ENCODE data around the gene CASK.
"Not testable (repeated sequence)": the region's sequence is repeated elsewhere in the genome, so short reads cannot be mapped to it uniquely, and the experiment has no call there.

The CASK gene

DNA sequence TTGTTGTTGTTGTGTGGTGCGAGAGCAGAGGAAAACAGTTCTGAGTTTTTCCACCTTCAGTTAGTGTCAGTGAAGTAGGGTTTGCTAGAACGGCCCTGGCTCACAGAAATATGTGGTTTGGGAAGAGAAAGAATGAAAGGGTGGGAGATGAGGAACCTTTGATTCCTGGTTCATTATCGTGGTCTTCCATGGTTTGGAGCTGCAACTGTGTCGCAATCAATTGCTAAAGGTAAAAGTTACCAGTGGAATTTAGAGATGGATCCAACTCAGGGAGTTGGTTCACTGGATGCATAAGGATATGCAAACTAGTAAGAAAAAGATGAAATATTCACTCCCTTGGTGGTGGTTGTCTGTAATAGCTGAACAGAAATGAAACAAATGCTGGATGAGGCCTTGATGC, 270.2 kb downstream of the CASK start:
- POLR2A ChIA-PET: no interaction called here
- CTCF ChIA-PET: no interaction called here
- DNase-seq (ENCODE audit: extremely low spot score): no peak
- TF ChIP-seq SP1 (IDR thresholded peaks at IDR 0.05) (no peak), CTBP1 (IDR thresholded peaks at IDR 0.05; ENCODE audit: borderline replicate concordance) (no peak), FOXM1 (IDR thresholded peaks at IDR 0.05; ENCODE audit: borderline replicate concordance) (no peak), NFRKB (IDR thresholded peaks at IDR 0.05) (no peak), L3MBTL2 (conservative IDR thresholded peaks at IDR 0.05) (no peak), SUZ12 (IDR thresholded peaks at IDR 0.05) (no peak), FOXK2 (IDR thresholded peaks at IDR 0.05) (no peak), HDGF (IDR thresholded peaks at IDR 0.05; ENCODE audit: borderline replicate concordance) (no peak), ZNF384 (IDR thresholded peaks at IDR 0.05) (no peak), FOXA1 (IDR thresholded peaks at IDR 0.05) (no peak)

GRCh38 chrX:41646201-41646600, 277.2 kb downstream of the CASK start:
- POLR2A ChIA-PET; DNase-seq (ENCODE audit: extremely low spot score); CTCF ChIA-PET: not testable (repeated sequence)

GRCh38 chrX:41634284-41634683, 289.1 kb downstream of the CASK start:
- ChIA-PET POLR2A (interaction anchor here (1.1 kb wide), 1 partner anchor 40 kb away, joined by 3 read pairs; no protein-coding TSS in a partner anchor), CTCF (no interaction called here)
- DNase-seq (ENCODE audit: extremely low spot score): no peak
- TF ChIP-seq NFRKB (IDR thresholded peaks at IDR 0.05) (no peak), SP1 (IDR thresholded peaks at IDR 0.05) (no peak), ZNF384 (IDR thresholded peaks at IDR 0.05) (no peak), ARNT (IDR thresholded peaks at IDR 0.05) (no peak), FOXK2 (IDR thresholded peaks at IDR 0.05) (no peak), HDGF (IDR thresholded peaks at IDR 0.05; ENCODE audit: borderline replicate concordance) (no peak)

GRCh38 chrX:41630091-41630490, 293.3 kb downstream of the CASK start:
- DNase-seq (ENCODE audit: extremely low spot score): no peak
- ChIA-PET POLR2A (no interaction called here), CTCF (no interaction called here)
- no peak for TF ChIP-seq SP1 (IDR thresholded peaks at IDR 0.05)
- no peak for TF ChIP-seq ELF4 (IDR thresholded peaks at IDR 0.05)
- no peak for TF ChIP-seq ZNF384 (IDR thresholded peaks at IDR 0.05)

DNA sequence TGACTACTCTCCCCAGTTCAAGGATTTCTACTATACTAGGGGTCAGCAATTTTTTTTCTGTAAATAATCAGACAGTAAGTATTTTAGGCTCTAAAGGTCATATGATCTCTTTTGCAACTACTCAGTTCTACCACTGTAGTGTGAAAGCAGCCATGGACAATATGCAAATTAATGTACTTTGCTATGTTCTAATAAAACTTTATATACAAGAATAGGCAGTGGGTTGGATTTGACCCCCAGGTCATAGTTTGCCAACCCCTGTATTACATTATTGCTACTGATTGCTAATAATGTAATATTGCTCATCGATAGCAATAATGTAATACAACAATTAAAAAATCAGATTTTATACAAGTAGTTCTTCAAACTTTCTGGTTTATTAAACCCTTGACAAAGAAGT, 293.8 kb downstream of the CASK start:
- POLR2A ChIA-PET: no interaction called here
- CTCF ChIA-PET: no interaction called here

GRCh38 chrX:41621222-41621723, 302.1 kb downstream of the CASK start:
- TF ChIP-seq BHLHE40 (IDR thresholded peaks at IDR 0.05; ENCODE audit: borderline replicate concordance) (no peak), ZNF384 (IDR thresholded peaks at IDR 0.05) (no peak)
- peak; percentile 15 for DNase-seq (ENCODE audit: extremely low spot score)
- ChIA-PET CTCF (no interaction called here), POLR2A (no interaction called here)

More for the DNA sequence above, 293.8 kb downstream of the CASK start:
- no peak for TF ChIP-seq PKNOX1 (IDR thresholded peaks at IDR 0.05)
- no peak for TF ChIP-seq CTBP1 (IDR thresholded peaks at IDR 0.05; ENCODE audit: borderline replicate concordance)
- no peak for TF ChIP-seq FOXM1 (IDR thresholded peaks at IDR 0.05; ENCODE audit: borderline replicate concordance)
- TF ChIP-seq HDGF (IDR thresholded peaks at IDR 0.05; ENCODE audit: borderline replicate concordance): no peak
- TF ChIP-seq L3MBTL2 (conservative IDR thresholded peaks at IDR 0.05): no peak
- no peak for TF ChIP-seq BHLHE40 (IDR thresholded peaks at IDR 0.05; ENCODE audit: borderline replicate concordance)
- no peak for TF ChIP-seq ELF4 (IDR thresholded peaks at IDR 0.05)
- TF ChIP-seq TARDBP (IDR thresholded peaks at IDR 0.05): no peak
- TF ChIP-seq SP1 (IDR thresholded peaks at IDR 0.05): no peak
- TF ChIP-seq NFRKB (IDR thresholded peaks at IDR 0.05): no peak
- TF ChIP-seq LEF1 (IDR thresholded peaks at IDR 0.05; ENCODE audit: borderline replicate concordance): no peak
- TF ChIP-seq ZNF384 (IDR thresholded peaks at IDR 0.05): no peak
- no peak for TF ChIP-seq FOXA1 (IDR thresholded peaks at IDR 0.05)
- TF ChIP-seq SUZ12 (IDR thresholded peaks at IDR 0.05): no peak
- no peak for TF ChIP-seq ARNT (IDR thresholded peaks at IDR 0.05)
- no peak for TF ChIP-seq FOXK2 (IDR thresholded peaks at IDR 0.05)
- DNase-seq (ENCODE audit: extremely low spot score): no peak

- CTCF ChIA-PET: no interaction called here
- TF ChIP-seq L3MBTL2 (conservative IDR thresholded peaks at IDR 0.05) (no peak), NFRKB (IDR thresholded peaks at IDR 0.05) (no peak)
- POLR2A ChIA-PET: no interaction called here
- no peak for DNase-seq (ENCODE audit: extremely low spot score)
These were observed 304.1 kb downstream of the CASK start for GRCh38 chrX:41619221-41619620.

- CTCF ChIA-PET: no interaction called here
- POLR2A ChIA-PET: no interaction called here
- TF ChIP-seq PKNOX1 (IDR thresholded peaks at IDR 0.05) (peak; percentile 46; the same call in 1 of the 2 replicates), ELF4 (IDR thresholded peaks at IDR 0.05) (no peak)
- no peak for DNase-seq (ENCODE audit: extremely low spot score)
These were observed 306.4 kb downstream of the CASK start for GRCh38 chrX:41616935-41617334.

DNA sequence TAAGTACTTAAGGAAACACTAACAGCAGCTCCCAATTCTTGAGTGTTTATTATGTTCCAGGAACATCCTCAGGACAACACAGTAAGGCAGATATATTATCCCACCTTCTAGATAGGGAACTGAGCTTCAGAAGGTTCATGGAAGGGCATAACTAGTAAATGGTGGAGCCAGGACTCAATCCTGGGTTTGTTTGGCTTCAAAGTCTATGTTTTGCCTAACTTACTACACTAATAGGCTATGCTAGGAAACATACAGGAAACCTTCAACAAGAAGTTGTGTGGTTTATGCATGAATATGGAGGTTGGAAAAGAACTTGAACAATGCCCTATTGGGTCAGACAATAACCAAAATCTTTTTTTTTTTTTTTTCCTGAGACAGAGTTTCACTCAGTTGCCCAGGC, 307.1 kb downstream of the CASK start:
- CTCF ChIA-PET: interaction anchor here (0.6 kb wide), 3 partner anchors 74 to 1346 kb away, joined by 3 to 4 read pairs (median 4); no protein-coding TSS in a partner anchor
- no peak for DNase-seq (ENCODE audit: extremely low spot score)
- TF ChIP-seq SUZ12 (IDR thresholded peaks at IDR 0.05): no peak
- no peak for TF ChIP-seq FOXK2 (IDR thresholded peaks at IDR 0.05)
- no peak for TF ChIP-seq ARNT (IDR thresholded peaks at IDR 0.05)
- no peak for TF ChIP-seq LEF1 (IDR thresholded peaks at IDR 0.05; ENCODE audit: borderline replicate concordance)
- no peak for TF ChIP-seq BHLHE40 (IDR thresholded peaks at IDR 0.05; ENCODE audit: borderline replicate concordance)
- TF ChIP-seq HDGF (IDR thresholded peaks at IDR 0.05; ENCODE audit: borderline replicate concordance): no peak
- no peak for TF ChIP-seq SP1 (IDR thresholded peaks at IDR 0.05)
- TF ChIP-seq FOXA1 (IDR thresholded peaks at IDR 0.05): no peak
- TF ChIP-seq CTBP1 (IDR thresholded peaks at IDR 0.05; ENCODE audit: borderline replicate concordance): no peak
- no peak for TF ChIP-seq L3MBTL2 (conservative IDR thresholded peaks at IDR 0.05)
- no peak for TF ChIP-seq NFRKB (IDR thresholded peaks at IDR 0.05)
- POLR2A ChIA-PET: no interaction called here
